Thoracic aorta (tissue), 2 donors: ENCODE measurements around the gene UBAP2L. TPM values are rescaled to one million over a fixed set of nuclear protein-coding genes. Genes with fewer than 3 reads are reported as not detected.

Experiments used
- ATAC-seq: fragments of 150-250 bp; one replicate; pipeline ENCODE4 v1.8.0; 2017; ENCODE audit warnings: low read depth; ENCODE audit not compliant: insufficient number of reproducible peaks, low FRiP score
- DNase-seq: peaks from one replicate; pipeline ENCODE4 v3.0.0-alpha.2; 2020; ENCODE audit warnings: low spot score
- H3K27ac ChIP-seq, 2 donors: fragments of 200-600 bp; sonication (generic); 1 replicate in 1 of 2; 2 replicates in 1 of 2; pipeline ENCODE4 v1.5.1; 2016; ENCODE audit warnings: mild to moderate bottlenecking in 2 of 2, moderate library complexity in 2 of 2
- H3K27me3 ChIP-seq: fragments of 200-600 bp; sonication (generic); replicated peaks from 2 replicates; pipeline ENCODE4 v1.6.0; 2016; ENCODE audit warnings: mild to moderate bottlenecking; ENCODE audit not compliant: insufficient read depth
- H3K36me3 ChIP-seq: fragments of 200-600 bp; sonication (generic); one replicate; pipeline ENCODE4 v1.5.1; 2016
- H3K4me1 ChIP-seq, 2 donors: fragments of 200-600 bp; sonication (generic); 1 replicate in 1 of 2; 2 replicates in 1 of 2; pipeline versions ENCODE4 v1.5.1 to v1.6.0; 2016; ENCODE audit warnings: low read depth in 2 of 2, mild to moderate bottlenecking in 1 of 2; ENCODE audit not compliant: control insufficient read depth in 1 of 2
- H3K4me3 ChIP-seq: fragments of 200-600 bp; sonication (generic); 2 replicates; pipeline ENCODE4 v1.5.1; 2016; ENCODE audit warnings: mild to moderate bottlenecking
- H3K9me3 ChIP-seq: fragments of 200-600 bp; sonication (generic); 2 replicates; pipeline ENCODE4 v1.5.1; 2016
- CTCF ChIP-seq: fragments of 200-600 bp; sonication (generic); IDR thresholded peaks from one replicate; pipeline ENCODE4 v1.5.1; 2019; ENCODE audit warnings: antibody characterized with exemption
- total RNA-seq, 2 donors: library from RNA; depleted of rRNA; stranded (reverse); fragments of >200 nt; gene quantifications; one replicate each; pipeline versions ENCODE4 v1.1.0 to v1.2.3, GENCODE V29; 2016

UBAP2L gene
- total RNA-seq, 2 donors from 2014 or later, result 92.1 to 119 TPM

- Histone ChIP-seq H3K4me1 (peaks cover 37 to 48% of the 10 kb centered on the region in 2 donors), H3K36me3 (no peaks in the 10 kb centered on the region), H3K27ac (peak overlapping the region; percentile 65 to 79), H3K9me3 (no peaks in the 10 kb centered on the region), H3K27me3 (no peaks in the 10 kb centered on the region), H3K4me3 (peak overlapping the region; percentile 80)
- TF ChIP-seq CTCF, result no peak
- DNase-seq (peak; percentile 36), ATAC-seq (peak; percentile 25)
These were observed 38.3 kb upstream of the UBAP2L start for GRCh38 chr1:154182344-154183045.

- Histone ChIP-seq H3K36me3 (no peaks in the 10 kb centered on the region), H3K4me1 (peaks cover 31 to 40% of the 10 kb centered on the region in 2 donors), H3K4me3 (peak overlapping the region; percentile 80), H3K9me3 (no peaks in the 10 kb centered on the region), H3K27ac (peak overlapping the region; percentile 65 to 79), H3K27me3 (no peaks in the 10 kb centered on the region)
- DNase-seq, result peak; percentile 82
- peak; percentile 84 for ATAC-seq
- TF ChIP-seq CTCF, result no peak
These were observed 37.5 kb upstream of the UBAP2L start for GRCh38 chr1:154183046-154183915.

- H3K4me3 ChIP-seq, result no peak overlapping the region
- no peaks in the 10 kb centered on the region for H3K36me3 ChIP-seq
- H3K9me3 ChIP-seq, result no peaks in the 10 kb centered on the region
- TF ChIP-seq CTCF, result no peak
- H3K4me1 ChIP-seq, result peaks cover 7 to 23% of the 10 kb centered on the region in 2 donors
- DNase-seq (no peak), ATAC-seq (no peak)
- no peak overlapping the region for H3K27ac ChIP-seq
- no peaks in the 10 kb centered on the region for H3K27me3 ChIP-seq
These were observed 34.6 kb upstream of the UBAP2L start for GRCh38 chr1:154186177-154186576.

- no peak for TF ChIP-seq CTCF
- Histone ChIP-seq H3K4me3 (no peak overlapping the region), H3K4me1 (peaks cover 3 to 18% of the 10 kb centered on the region in 2 donors), H3K27ac (no peak overlapping the region), H3K36me3 (no peaks in the 10 kb centered on the region), H3K27me3 (no peaks in the 10 kb centered on the region), H3K9me3 (no peaks in the 10 kb centered on the region)
- DNase-seq (no peak), ATAC-seq (no peak)
These were observed 33.8 kb upstream of the UBAP2L start for GRCh38 chr1:154186852-154187501.

GRCh38 chr1:154190550-154190949 is 30.2 kb upstream of the UBAP2L start:
- H3K27ac ChIP-seq, result no peak overlapping the region
- DNase-seq (no peak), ATAC-seq (no peak)
- TF ChIP-seq CTCF, result no peak
- H3K27me3 ChIP-seq, result no peaks in the 10 kb centered on the region
- no peaks in the 10 kb centered on the region for H3K36me3 ChIP-seq
- H3K9me3 ChIP-seq, result no peaks in the 10 kb centered on the region
- peaks cover 0 to 18% of the 10 kb centered on the region in 2 donors for H3K4me1 ChIP-seq
- no peak overlapping the region for H3K4me3 ChIP-seq
